Measurements from ENCODE around the gene COL23A1.

The COL23A1 gene

DNA sequence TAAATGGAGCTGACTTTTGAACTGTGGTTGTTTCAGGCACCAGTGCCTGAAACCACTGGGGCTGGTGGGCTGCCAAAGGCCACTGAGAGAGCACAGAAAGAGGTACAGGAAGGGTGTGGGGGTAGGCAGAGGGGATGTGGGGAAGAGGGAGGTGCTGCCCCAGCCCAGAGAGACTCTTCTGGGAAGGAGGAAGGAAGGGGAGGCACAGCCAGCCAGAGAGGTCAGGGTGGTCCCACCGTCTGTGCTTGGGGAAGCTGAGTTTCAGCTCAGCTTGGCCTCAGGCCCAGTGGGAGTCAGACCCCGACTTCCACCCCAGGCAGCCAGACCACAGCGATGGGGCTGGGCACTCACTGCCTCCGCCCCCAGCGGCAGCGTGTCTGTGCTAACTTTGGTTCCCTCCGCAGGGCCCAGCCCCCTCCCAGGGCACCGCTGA, 348.9 kb downstream of the COL23A1 start (continued):
- TF ChIP-seq, protein P1, sequence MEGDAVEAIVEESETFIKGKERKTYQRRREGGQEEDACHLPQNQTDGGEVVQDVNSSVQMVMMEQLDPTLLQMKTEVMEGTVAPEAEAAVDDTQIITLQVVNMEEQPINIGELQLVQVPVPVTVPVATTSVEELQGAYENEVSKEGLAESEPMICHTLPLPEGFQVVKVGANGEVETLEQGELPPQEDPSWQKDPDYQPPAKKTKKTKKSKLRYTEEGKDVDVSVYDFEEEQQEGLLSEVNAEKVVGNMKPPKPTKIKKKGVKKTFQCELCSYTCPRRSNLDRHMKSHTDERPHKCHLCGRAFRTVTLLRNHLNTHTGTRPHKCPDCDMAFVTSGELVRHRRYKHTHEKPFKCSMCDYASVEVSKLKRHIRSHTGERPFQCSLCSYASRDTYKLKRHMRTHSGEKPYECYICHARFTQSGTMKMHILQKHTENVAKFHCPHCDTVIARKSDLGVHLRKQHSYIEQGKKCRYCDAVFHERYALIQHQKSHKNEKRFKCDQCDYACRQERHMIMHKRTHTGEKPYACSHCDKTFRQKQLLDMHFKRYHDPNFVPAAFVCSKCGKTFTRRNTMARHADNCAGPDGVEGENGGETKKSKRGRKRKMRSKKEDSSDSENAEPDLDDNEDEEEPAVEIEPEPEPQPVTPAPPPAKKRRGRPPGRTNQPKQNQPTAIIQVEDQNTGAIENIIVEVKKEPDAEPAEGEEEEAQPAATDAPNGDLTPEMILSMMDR (tag by site-specific recombination; IDR thresholded peaks at IDR 0.05): no peak

DNA sequence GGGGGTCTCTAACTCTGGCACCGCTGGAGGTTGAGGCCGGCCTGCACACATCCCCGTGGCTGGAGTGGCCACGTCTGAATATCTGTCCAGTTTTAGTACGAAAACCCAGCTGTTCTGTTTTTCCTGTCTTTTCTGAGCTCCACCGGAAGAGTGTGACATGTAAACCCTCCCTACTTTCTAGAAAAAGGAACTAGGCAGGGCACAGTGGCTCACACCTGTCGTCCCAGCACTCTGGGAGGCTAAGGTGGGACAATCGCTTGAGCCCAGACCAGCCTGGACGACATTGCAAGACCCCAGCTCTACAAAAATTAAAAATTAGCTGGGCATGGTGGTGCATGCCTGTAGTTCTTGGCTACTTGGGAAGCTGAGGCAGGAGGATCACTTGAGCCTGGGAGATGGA, 349.4 kb downstream of the COL23A1 start:
- H3K36me3 ChIP-seq (ENCODE audit: control insufficient read depth in 2 of 2, insufficient read depth in 1 of 2, low read length in 2 of 2): no peaks in the 10 kb centered on the region
- TF ChIP-seq, protein P2, sequence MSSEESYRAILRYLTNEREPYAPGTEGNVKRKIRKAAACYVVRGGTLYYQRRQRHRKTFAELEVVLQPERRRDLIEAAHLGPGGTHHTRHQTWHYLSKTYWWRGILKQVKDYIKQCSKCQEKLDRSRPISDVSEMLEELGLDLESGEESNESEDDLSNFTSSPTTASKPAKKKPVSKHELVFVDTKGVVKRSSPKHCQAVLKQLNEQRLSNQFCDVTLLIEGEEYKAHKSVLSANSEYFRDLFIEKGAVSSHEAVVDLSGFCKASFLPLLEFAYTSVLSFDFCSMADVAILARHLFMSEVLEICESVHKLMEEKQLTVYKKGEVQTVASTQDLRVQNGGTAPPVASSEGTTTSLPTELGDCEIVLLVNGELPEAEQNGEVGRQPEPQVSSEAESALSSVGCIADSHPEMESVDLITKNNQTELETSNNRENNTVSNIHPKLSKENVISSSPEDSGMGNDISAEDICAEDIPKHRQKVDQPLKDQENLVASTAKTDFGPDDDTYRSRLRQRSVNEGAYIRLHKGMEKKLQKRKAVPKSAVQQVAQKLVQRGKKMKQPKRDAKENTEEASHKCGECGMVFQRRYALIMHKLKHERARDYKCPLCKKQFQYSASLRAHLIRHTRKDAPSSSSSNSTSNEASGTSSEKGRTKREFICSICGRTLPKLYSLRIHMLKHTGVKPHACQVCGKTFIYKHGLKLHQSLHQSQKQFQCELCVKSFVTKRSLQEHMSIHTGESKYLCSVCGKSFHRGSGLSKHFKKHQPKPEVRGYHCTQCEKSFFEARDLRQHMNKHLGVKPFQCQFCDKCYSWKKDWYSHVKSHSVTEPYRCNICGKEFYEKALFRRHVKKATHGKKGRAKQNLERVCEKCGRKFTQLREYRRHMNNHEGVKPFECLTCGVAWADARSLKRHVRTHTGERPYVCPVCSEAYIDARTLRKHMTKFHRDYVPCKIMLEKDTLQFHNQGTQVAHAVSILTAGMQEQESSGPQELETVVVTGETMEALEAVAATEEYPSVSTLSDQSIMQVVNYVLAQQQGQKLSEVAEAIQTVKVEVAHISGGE (tag by site-specific recombination; conservative IDR thresholded peaks at IDR 0.05; ENCODE audit: low read depth): no peak
- TF ChIP-seq ZNF24 (tag by site-specific recombination; IDR thresholded peaks at IDR 0.05): no peak
- no peak for TF ChIP-seq ZNF23 (tag by site-specific recombination; IDR thresholded peaks at IDR 0.05; ENCODE audit: borderline replicate concordance)
- TF ChIP-seq, protein P3, sequence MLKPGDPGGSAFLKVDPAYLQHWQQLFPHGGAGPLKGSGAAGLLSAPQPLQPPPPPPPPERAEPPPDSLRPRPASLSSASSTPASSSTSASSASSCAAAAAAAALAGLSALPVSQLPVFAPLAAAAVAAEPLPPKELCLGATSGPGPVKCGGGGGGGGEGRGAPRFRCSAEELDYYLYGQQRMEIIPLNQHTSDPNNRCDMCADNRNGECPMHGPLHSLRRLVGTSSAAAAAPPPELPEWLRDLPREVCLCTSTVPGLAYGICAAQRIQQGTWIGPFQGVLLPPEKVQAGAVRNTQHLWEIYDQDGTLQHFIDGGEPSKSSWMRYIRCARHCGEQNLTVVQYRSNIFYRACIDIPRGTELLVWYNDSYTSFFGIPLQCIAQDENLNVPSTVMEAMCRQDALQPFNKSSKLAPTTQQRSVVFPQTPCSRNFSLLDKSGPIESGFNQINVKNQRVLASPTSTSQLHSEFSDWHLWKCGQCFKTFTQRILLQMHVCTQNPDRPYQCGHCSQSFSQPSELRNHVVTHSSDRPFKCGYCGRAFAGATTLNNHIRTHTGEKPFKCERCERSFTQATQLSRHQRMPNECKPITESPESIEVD (tag by site-specific recombination; IDR thresholded peaks at IDR 0.05): no peak
- TF ChIP-seq OVOL3 (tag by site-specific recombination; IDR thresholded peaks at IDR 0.05): no peak
- TF ChIP-seq ZNF830 (tag by site-specific recombination; IDR thresholded peaks at IDR 0.05; ENCODE audit: low read depth): no peak
- no peak for TF ChIP-seq ZNF221 (tag by site-specific recombination; IDR thresholded peaks at IDR 0.05; ENCODE audit: borderline replicate concordance)
- TF ChIP-seq ZNF629 (tag by site-specific recombination; IDR thresholded peaks at IDR 0.05): no peak
- TF ChIP-seq ZNF501 (tag by site-specific recombination; IDR thresholded peaks at IDR 0.05): no peak
- TF ChIP-seq, protein P4, sequence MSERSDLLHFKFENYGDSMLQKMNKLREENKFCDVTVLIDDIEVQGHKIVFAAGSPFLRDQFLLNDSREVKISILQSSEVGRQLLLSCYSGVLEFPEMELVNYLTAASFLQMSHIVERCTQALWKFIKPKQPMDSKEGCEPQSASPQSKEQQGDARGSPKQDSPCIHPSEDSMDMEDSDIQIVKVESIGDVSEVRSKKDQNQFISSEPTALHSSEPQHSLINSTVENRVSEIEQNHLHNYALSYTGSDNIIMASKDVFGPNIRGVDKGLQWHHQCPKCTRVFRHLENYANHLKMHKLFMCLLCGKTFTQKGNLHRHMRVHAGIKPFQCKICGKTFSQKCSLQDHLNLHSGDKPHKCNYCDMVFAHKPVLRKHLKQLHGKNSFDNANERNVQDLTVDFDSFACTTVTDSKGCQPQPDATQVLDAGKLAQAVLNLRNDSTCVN (tag by site-specific recombination; optimal IDR thresholded peaks at IDR 0.05): no peak
- no peak for TF ChIP-seq ZNF530 (tag by site-specific recombination; IDR thresholded peaks at IDR 0.05; ENCODE audit: low read depth)
- no peak for TF ChIP-seq GFI1B (tag by site-specific recombination; IDR thresholded peaks at IDR 0.05)
- TF ChIP-seq BCL11B (tag by site-specific recombination; IDR thresholded peaks at IDR 0.05; ENCODE audit: low read depth): no peak
- TF ChIP-seq ZNF169 (tag by site-specific recombination; IDR thresholded peaks at IDR 0.05): no peak
- TF ChIP-seq, protein P5, sequence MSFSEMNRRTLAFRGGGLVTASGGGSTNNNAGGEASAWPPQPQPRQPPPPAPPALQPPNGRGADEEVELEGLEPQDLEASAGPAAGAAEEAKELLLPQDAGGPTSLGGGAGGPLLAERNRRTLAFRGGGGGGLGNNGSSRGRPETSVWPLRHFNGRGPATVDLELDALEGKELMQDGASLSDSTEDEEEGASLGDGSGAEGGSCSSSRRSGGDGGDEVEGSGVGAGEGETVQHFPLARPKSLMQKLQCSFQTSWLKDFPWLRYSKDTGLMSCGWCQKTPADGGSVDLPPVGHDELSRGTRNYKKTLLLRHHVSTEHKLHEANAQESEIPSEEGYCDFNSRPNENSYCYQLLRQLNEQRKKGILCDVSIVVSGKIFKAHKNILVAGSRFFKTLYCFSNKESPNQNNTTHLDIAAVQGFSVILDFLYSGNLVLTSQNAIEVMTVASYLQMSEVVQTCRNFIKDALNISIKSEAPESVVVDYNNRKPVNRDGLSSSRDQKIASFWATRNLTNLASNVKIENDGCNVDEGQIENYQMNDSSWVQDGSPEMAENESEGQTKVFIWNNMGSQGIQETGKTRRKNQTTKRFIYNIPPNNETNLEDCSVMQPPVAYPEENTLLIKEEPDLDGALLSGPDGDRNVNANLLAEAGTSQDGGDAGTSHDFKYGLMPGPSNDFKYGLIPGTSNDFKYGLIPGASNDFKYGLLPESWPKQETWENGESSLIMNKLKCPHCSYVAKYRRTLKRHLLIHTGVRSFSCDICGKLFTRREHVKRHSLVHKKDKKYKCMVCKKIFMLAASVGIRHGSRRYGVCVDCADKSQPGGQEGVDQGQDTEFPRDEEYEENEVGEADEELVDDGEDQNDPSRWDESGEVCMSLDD (tag by site-specific recombination; IDR thresholded peaks at IDR 0.05): no peak
- no peak for TF ChIP-seq ZNF16 (tag by site-specific recombination; IDR thresholded peaks at IDR 0.05; ENCODE audit: low read depth)
- TF ChIP-seq ZNF184 (tag by site-specific recombination; IDR thresholded peaks at IDR 0.05): no peak
- TF ChIP-seq, protein P6, sequence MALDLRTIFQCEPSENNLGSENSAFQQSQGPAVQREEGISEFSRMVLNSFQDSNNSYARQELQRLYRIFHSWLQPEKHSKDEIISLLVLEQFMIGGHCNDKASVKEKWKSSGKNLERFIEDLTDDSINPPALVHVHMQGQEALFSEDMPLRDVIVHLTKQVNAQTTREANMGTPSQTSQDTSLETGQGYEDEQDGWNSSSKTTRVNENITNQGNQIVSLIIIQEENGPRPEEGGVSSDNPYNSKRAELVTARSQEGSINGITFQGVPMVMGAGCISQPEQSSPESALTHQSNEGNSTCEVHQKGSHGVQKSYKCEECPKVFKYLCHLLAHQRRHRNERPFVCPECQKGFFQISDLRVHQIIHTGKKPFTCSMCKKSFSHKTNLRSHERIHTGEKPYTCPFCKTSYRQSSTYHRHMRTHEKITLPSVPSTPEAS (tag by site-specific recombination; IDR thresholded peaks at IDR 0.05): no peak
- no peaks in the 10 kb centered on the region for H3K4me1 ChIP-seq (ENCODE audit: control insufficient read depth, insufficient read depth, low read length)
- H3K4me3 ChIP-seq (ENCODE audit: low read depth, low read length): no peak overlapping the region
- H3K27ac ChIP-seq (ENCODE audit: extremely low read depth, low read depth, low read length): no peak overlapping the region
- POLR2A ChIA-PET: no interaction called here
- H3K9me3 ChIP-seq (ENCODE audit: control insufficient read depth, insufficient read depth, low read depth, low read length): no peaks in the 10 kb centered on the region
- CTCF ChIA-PET: no interaction called here

Measured in HEK293 (cell line).